Measurements from ENCODE around the gene R3HDM2.

Gene R3HDM2

DNA sequence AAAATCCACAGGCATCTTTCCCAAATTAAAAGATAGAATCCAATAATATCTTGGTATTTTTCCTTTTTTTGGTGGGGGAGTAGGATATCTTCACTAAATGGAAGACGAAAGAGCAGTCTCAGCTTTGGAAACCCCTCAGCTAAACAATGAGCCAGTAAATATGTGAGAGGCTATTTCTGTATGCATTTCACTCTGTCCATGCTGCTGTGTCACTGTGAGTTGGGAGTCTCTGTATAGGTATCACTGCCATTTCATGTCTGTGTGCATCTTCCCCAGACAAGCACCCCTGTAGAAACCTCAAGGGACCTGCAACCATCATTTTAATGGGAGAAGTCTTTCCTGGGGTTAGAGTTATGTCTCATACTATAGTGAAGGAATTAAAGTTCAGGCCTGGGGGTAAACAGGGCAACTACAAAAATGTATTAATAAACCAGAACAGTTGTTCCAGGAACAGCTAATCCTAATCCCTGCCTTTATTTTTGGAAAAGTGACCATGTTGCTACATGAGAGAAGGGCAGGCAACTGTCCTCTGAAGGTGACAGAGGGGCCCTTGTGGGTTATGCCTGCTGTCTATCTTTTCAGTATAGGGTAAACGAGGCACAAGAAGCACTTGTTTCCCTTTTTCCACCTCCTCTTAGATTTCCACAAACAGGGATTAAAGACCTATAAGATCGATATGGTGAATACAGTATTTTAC is 168.6 kb downstream of the R3HDM2 start:
- Histone ChIP-seq H3K9ac (ENCODE audit: low read depth, low read length, poor library complexity, severe bottlenecking) (no peak overlapping the region), H3F3A (ENCODE audit: low read depth) (no peaks in the 10 kb centered on the region), H3K9me3 (ENCODE audit: insufficient read depth, low read depth, low read length) (no peaks in the 10 kb centered on the region), H3K9me2 (replicated peaks; ENCODE audit: low read depth, low read length) (no peaks in the 10 kb centered on the region), H3K27me3 (ENCODE audit: insufficient read depth, low read length, poor library complexity, severe bottlenecking) (no peaks in the 10 kb centered on the region), H3K4me3 (ENCODE audit: low read length, poor library complexity, severe bottlenecking) (no peak overlapping the region), H3K79me2 (ENCODE audit: insufficient read depth, low read length) (no peaks in the 10 kb centered on the region), H4K20me1 (ENCODE audit: insufficient read depth, low read length, poor library complexity, severe bottlenecking) (no peaks in the 10 kb centered on the region), H3K4me1 (ENCODE audit: insufficient read depth, low read length, poor library complexity, severe bottlenecking) (no peaks in the 10 kb centered on the region), H3K4me2 (ENCODE audit: low read depth, low read length, poor library complexity, severe bottlenecking) (no peak overlapping the region), H2AFZ (ENCODE audit: low read length) (no peak overlapping the region), H3K36me3 (ENCODE audit: insufficient read depth, low read length) (peaks cover 26% of the 10 kb centered on the region; the same call in 1 of the 2 replicates)
- TF ChIP-seq EZH2phosphoT487 (IDR thresholded peaks at IDR 0.05; ENCODE audit: borderline replicate concordance) = no peak
- TF ChIP-seq, protein P1, sequence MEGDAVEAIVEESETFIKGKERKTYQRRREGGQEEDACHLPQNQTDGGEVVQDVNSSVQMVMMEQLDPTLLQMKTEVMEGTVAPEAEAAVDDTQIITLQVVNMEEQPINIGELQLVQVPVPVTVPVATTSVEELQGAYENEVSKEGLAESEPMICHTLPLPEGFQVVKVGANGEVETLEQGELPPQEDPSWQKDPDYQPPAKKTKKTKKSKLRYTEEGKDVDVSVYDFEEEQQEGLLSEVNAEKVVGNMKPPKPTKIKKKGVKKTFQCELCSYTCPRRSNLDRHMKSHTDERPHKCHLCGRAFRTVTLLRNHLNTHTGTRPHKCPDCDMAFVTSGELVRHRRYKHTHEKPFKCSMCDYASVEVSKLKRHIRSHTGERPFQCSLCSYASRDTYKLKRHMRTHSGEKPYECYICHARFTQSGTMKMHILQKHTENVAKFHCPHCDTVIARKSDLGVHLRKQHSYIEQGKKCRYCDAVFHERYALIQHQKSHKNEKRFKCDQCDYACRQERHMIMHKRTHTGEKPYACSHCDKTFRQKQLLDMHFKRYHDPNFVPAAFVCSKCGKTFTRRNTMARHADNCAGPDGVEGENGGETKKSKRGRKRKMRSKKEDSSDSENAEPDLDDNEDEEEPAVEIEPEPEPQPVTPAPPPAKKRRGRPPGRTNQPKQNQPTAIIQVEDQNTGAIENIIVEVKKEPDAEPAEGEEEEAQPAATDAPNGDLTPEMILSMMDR (conservative IDR thresholded peaks at IDR 0.05; ENCODE audit: low read length) = no peak

DNA sequence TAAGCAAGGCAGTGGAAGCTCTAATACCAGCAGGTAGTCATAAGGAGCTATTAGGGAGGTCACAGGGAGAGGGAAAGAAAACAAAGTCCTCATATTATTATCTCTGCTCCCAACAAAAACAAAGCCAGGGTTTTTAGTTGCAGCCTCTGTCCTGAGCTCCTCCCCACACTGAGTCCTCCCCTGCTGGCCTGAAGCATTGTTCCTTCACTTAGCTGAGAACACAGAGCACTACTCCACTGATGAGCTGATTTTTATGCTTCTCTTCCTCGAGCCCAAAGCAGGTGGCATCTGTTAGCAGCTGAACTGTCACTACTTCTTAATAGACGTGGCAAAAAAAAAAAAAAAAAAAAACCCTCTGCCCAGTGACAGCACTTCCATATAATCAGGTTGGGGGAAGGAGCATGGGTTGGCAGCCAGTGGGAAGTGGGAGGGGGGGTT is 169.4 kb downstream of the R3HDM2 start:
- peaks cover 27% of the 10 kb centered on the region; the same call in 1 of the 2 replicates for H3K36me3 ChIP-seq (ENCODE audit: insufficient read depth, low read length)
- no peak for TF ChIP-seq EZH2phosphoT487 (IDR thresholded peaks at IDR 0.05; ENCODE audit: borderline replicate concordance)
- TF ChIP-seq, protein P1 (conservative IDR thresholded peaks at IDR 0.05; ENCODE audit: low read length) = no peak

DNA sequence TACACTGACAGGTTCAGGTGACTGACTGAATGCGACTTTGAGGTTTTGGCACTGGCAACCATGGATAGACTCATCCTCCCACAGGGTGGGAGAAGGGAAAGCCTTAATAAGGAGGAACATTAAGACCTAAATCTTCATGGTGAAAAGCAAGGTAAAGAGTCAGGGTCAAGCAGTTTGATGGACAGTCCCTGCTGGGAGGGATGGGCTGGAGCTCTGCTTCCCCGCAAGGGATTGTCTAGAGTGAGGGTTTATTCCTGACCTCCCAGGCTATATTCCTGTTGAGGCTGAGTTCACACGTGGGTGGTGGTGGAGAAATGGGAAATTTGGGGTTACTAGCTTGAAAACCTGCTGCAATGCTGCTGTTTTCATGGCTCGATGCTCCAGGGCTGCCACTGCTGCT is 170.5 kb downstream of the R3HDM2 start:
- Histone ChIP-seq H3K4me2 (ENCODE audit: low read depth, low read length, poor library complexity, severe bottlenecking) (no peak overlapping the region), H3K4me1 (ENCODE audit: insufficient read depth, low read length, poor library complexity, severe bottlenecking) (no peaks in the 10 kb centered on the region), H3K79me2 (ENCODE audit: insufficient read depth, low read length) (no peaks in the 10 kb centered on the region), H3K36me3 (ENCODE audit: insufficient read depth, low read length) (peaks cover 33% of the 10 kb centered on the region; the same call in 1 of the 2 replicates), H3K9me3 (ENCODE audit: insufficient read depth, low read depth, low read length) (no peaks in the 10 kb centered on the region), H3K27me3 (ENCODE audit: insufficient read depth, low read length, poor library complexity, severe bottlenecking) (no peaks in the 10 kb centered on the region), H3K9ac (ENCODE audit: low read depth, low read length, poor library complexity, severe bottlenecking) (no peak overlapping the region), H4K20me1 (ENCODE audit: insufficient read depth, low read length, poor library complexity, severe bottlenecking) (no peaks in the 10 kb centered on the region), H3K9me2 (replicated peaks; ENCODE audit: low read depth, low read length) (no peaks in the 10 kb centered on the region), H3F3A (ENCODE audit: low read depth) (no peaks in the 10 kb centered on the region), H3K4me3 (ENCODE audit: low read length, poor library complexity, severe bottlenecking) (no peak overlapping the region), H2AFZ (ENCODE audit: low read length) (no peak overlapping the region)
- no peak for TF ChIP-seq EZH2phosphoT487 (IDR thresholded peaks at IDR 0.05; ENCODE audit: borderline replicate concordance)
- TF ChIP-seq, protein P1 (conservative IDR thresholded peaks at IDR 0.05; ENCODE audit: low read length) = no peak

More for the DNA sequence above, 169.4 kb downstream of the R3HDM2 start:
- Histone ChIP-seq H3F3A (ENCODE audit: low read depth) (no peaks in the 10 kb centered on the region), H3K4me1 (ENCODE audit: insufficient read depth, low read length, poor library complexity, severe bottlenecking) (no peaks in the 10 kb centered on the region), H3K27me3 (ENCODE audit: insufficient read depth, low read length, poor library complexity, severe bottlenecking) (no peaks in the 10 kb centered on the region), H3K9me2 (replicated peaks; ENCODE audit: low read depth, low read length) (no peaks in the 10 kb centered on the region), H3K9ac (ENCODE audit: low read depth, low read length, poor library complexity, severe bottlenecking) (no peak overlapping the region), H3K9me3 (ENCODE audit: insufficient read depth, low read depth, low read length) (no peaks in the 10 kb centered on the region), H2AFZ (ENCODE audit: low read length) (no peak overlapping the region), H4K20me1 (ENCODE audit: insufficient read depth, low read length, poor library complexity, severe bottlenecking) (no peaks in the 10 kb centered on the region), H3K4me3 (ENCODE audit: low read length, poor library complexity, severe bottlenecking) (no peak overlapping the region), H3K4me2 (ENCODE audit: low read depth, low read length, poor library complexity, severe bottlenecking) (no peak overlapping the region), H3K79me2 (ENCODE audit: insufficient read depth, low read length) (no peaks in the 10 kb centered on the region)
